GM21619 (cell line): ENCODE measurements around the gene NBEAL2.

Source experiments
- ATAC-seq: cut with Tn5 transposase; IDR thresholded peaks from one replicate; pipeline ENCODE4 v1.9.1; 2021; ENCODE audit not compliant: unreplicated experiment

Gene NBEAL2

GRCh38 chr3:46978985-46979944 lies at the start of gene NBEAL2:
Gene NBEAL2 (plus strand): TSS chr3:46979666. CDS start chr3:46979862, 196 bp downstream.
- ATAC-seq: peak; percentile 73

- ATAC-seq: no peak
These were observed 49.1 kb upstream of the NBEAL2 start for GRCh38 chr3:46930166-46930944.

GRCh38 chr3:46930945-46931403 lies 48.5 kb upstream of the NBEAL2 start:
- ATAC-seq: no peak

- ATAC-seq: no peak
These were observed 47.7 kb upstream of the NBEAL2 start for GRCh38 chr3:46931631-46932331.

GRCh38 chr3:46932455-46933225 lies 46.8 kb upstream of the NBEAL2 start:
- ATAC-seq: no peak

GRCh38 chr3:46933261-46933660 lies 46.2 kb upstream of the NBEAL2 start:
- no peak for ATAC-seq

GRCh38 chr3:46934072-46934471 lies 45.4 kb upstream of the NBEAL2 start:
- ATAC-seq: no peak

- ATAC-seq: no peak
These were observed 44.8 kb upstream of the NBEAL2 start for GRCh38 chr3:46934498-46935167.

GRCh38 chr3:46935168-46935858 lies 44.2 kb upstream of the NBEAL2 start:
- no peak for ATAC-seq

- ATAC-seq: no peak
These were observed 43.4 kb upstream of the NBEAL2 start for GRCh38 chr3:46935989-46936558.

GRCh38 chr3:46936733-46937250 lies 42.7 kb upstream of the NBEAL2 start:
- ATAC-seq: no peak

- ATAC-seq: no peak
These were observed 41.3 kb upstream of the NBEAL2 start for GRCh38 chr3:46938118-46938517.

- ATAC-seq: no peak
These were observed 39.7 kb upstream of the NBEAL2 start for GRCh38 chr3:46939578-46940445.

- no peak for ATAC-seq
These were observed 37.4 kb upstream of the NBEAL2 start for GRCh38 chr3:46942076-46942475.

- no peak for ATAC-seq
These were observed 36.8 kb upstream of the NBEAL2 start for GRCh38 chr3:46942481-46943236.

GRCh38 chr3:46943237-46944187 lies 36.0 kb upstream of the NBEAL2 start:
- no peak for ATAC-seq
